ENCODE results near the gene ATOSA.

DNA sequence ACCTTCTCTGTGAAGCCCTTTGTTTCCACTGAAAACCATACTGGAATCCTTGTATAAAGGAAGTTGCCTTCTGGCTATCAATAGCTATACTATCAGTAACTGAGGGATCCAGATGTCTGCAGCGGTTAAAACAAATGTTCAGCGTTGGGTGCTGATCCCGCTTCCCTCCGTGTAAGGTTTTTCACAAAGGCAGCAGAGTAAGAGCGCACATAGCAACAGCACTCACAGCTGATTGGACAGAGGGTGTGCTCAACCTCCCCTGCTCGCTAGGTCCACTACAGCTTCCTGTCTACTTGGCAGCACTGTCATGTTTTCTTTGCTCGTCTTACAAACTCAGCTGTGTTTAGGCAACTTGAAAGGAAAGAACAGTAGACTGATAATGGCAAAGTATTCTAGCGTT is 27.3 kb downstream of the ATOSA start:
- TF ChIP-seq CTCF (conservative IDR thresholded peaks at IDR 0.05 in 1 of 2, IDR thresholded peaks at IDR 0.05 in 1 of 2; ENCODE audit: extremely low read depth in 1 of 2, insufficient read depth in 1 of 2, low read depth in 1 of 2, low read length in 2 of 2): no peak
- TF ChIP-seq EZH2 (IDR thresholded peaks at IDR 0.05; ENCODE audit: borderline replicate concordance, low read length): no peak

Data from mammary epithelial cell (primary cell).